Measurements from ENCODE around the gene HECTD1. TPM values are rescaled to one million over a fixed set of nuclear protein-coding genes. Genes with fewer than 3 reads are reported as not detected.

Gene HECTD1
- total RNA-seq, 1 experiment from 2014 or later, result 160 TPM

- Histone ChIP-seq H3K27me3 (ENCODE audit: insufficient read depth, low read length) (no peaks in the 10 kb centered on the region), H3K9me2 (ENCODE audit: insufficient read depth) (no peaks in the 10 kb centered on the region), H3K9ac (ENCODE audit: low read length) (no peak overlapping the region), H3K9me3 (ENCODE audit: control insufficient read depth in 1 of 2, insufficient read depth in 1 of 2, low read depth in 1 of 2, low read length in 2 of 2) (no peaks in the 10 kb centered on the region), H3K27ac (ENCODE audit: low read depth, low read length) (no peak overlapping the region), H2AFZ (ENCODE audit: low read depth, low read length, poor library complexity, severe bottlenecking) (no peak overlapping the region), H3K4me2 (ENCODE audit: low read length) (no peak overlapping the region), H3K36me3 (ENCODE audit: control insufficient read depth in 1 of 2, insufficient read depth in 2 of 2, low read length in 2 of 2) (peaks cover 49 to 57% of the 10 kb centered on the region in 2 experiments), H3K79me2 (ENCODE audit: insufficient read depth, low read length) (peaks cover 9% of the 10 kb centered on the region), H4K20me1 (ENCODE audit: insufficient read depth) (no peaks in the 10 kb centered on the region), H3K4me1 (ENCODE audit: control insufficient read depth in 1 of 2, insufficient read depth in 2 of 2, low read length in 2 of 2) (no peaks in the 10 kb centered on the region), H3K4me3 (replicated peaks in 1 of 2; ENCODE audit: low read depth in 1 of 2, low read length in 2 of 2) (no peak overlapping the region)
- intact Hi-C loops (cut with micrococcal nuclease), result no loop called here
- ChIA-PET RAD21 (ENCODE audit: low non-redundant PET in 1 of 2, low total read pairs in 2 of 2, uncharacterized antibody in 2 of 2, unreplicated experiment in 2 of 2) (no interaction called here), POLR2A (no interaction called here), CTCF (no interaction called here)
- no peak for TF ChIP-seq EGR1 (IDR thresholded peaks at IDR 0.05; ENCODE audit: low read depth)
- TF ChIP-seq RAD21 (IDR thresholded peaks at IDR 0.05; ENCODE audit: low read depth), result no peak
- no peak for TF ChIP-seq TCF7L2 (IDR thresholded peaks at IDR 0.05; ENCODE audit: borderline replicate concordance, extremely low read depth, insufficient read depth, insufficient read length)
- no peak for TF ChIP-seq POLR2AphosphoS5 (IDR thresholded peaks at IDR 0.05; ENCODE audit: low read depth, low read length)
- TF ChIP-seq, protein P1, sequence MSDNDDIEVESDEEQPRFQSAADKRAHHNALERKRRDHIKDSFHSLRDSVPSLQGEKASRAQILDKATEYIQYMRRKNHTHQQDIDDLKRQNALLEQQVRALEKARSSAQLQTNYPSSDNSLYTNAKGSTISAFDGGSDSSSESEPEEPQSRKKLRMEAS (IDR thresholded peaks at IDR 0.05), result no peak
- no peak for TF ChIP-seq ZNF274 (IDR thresholded peaks at IDR 0.05; ENCODE audit: low read depth, low read length)
- no peak for TF ChIP-seq SP1 (IDR thresholded peaks at IDR 0.05; ENCODE audit: low read depth)
- no peak for DNase-seq (ENCODE audit: low read depth, low spot score)
- ATAC-seq, result no peak
- BruUV-seq (replicated peaks), result no TSS peak
Measured at GRCh38 chr14:31125231-31125630, 82.4 kb downstream of the HECTD1 start.

DNA sequence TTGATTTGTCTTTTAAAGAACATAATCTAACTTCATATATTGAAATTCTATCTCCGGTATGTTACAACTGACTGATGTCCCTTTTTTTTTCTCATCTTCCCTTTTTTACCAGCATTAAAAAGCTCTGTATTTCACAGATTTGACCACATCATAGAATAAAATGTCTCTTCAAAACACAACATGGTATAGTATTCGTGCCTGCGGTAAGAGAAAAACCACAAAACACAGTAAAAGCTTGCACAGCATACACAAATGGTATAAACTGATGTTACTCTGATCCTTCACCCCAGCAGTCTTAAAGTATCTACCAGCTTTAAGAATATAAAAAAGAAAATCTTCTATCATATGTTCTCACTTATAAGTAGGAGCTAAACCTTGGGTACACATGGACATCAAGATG is 83.4 kb downstream of the HECTD1 start:
- POLR2A ChIA-PET, result no interaction called here
- ATAC-seq (no peak), DNase-seq (ENCODE audit: low read depth, low spot score) (no peak)
- H3K79me2 ChIP-seq (ENCODE audit: insufficient read depth, low read length), result peaks cover 9% of the 10 kb centered on the region; the same call in 1 of the 2 replicates
- H3K27ac ChIP-seq (ENCODE audit: low read depth, low read length), result no peak overlapping the region
- RAD21 ChIA-PET (ENCODE audit: low non-redundant PET in 1 of 2, low total read pairs in 2 of 2, uncharacterized antibody in 2 of 2, unreplicated experiment in 2 of 2), result no interaction called here
- no peaks in the 10 kb centered on the region for H4K20me1 ChIP-seq (ENCODE audit: insufficient read depth)
- H3K36me3 ChIP-seq (ENCODE audit: control insufficient read depth in 1 of 2, insufficient read depth in 2 of 2, low read length in 2 of 2), result peaks cover 49 to 50% of the 10 kb centered on the region in 2 experiments
- no peaks in the 10 kb centered on the region for H3K9me3 ChIP-seq (ENCODE audit: control insufficient read depth in 1 of 2, insufficient read depth in 1 of 2, low read depth in 1 of 2, low read length in 2 of 2)
- no peak overlapping the region for H2AFZ ChIP-seq (ENCODE audit: low read depth, low read length, poor library complexity, severe bottlenecking)
- H3K4me3 ChIP-seq (replicated peaks in 1 of 2; ENCODE audit: low read depth in 1 of 2, low read length in 2 of 2), result no peak overlapping the region
- no peak overlapping the region for H3K9ac ChIP-seq (ENCODE audit: low read length)
- BruUV-seq (replicated peaks), result no TSS peak
- intact Hi-C loops (cut with micrococcal nuclease), result no loop called here
- no peak overlapping the region for H3K4me2 ChIP-seq (ENCODE audit: low read length)
- no peaks in the 10 kb centered on the region for H3K27me3 ChIP-seq (ENCODE audit: insufficient read depth, low read length)
- CTCF ChIA-PET, result no interaction called here
- no peaks in the 10 kb centered on the region for H3K9me2 ChIP-seq (ENCODE audit: insufficient read depth)
- H3K4me1 ChIP-seq (ENCODE audit: control insufficient read depth in 1 of 2, insufficient read depth in 2 of 2, low read length in 2 of 2), result no peaks in the 10 kb centered on the region
- no peak for TF ChIP-seq TCF7L2 (IDR thresholded peaks at IDR 0.05; ENCODE audit: borderline replicate concordance, extremely low read depth, insufficient read depth, insufficient read length)
- TF ChIP-seq ZNF274 (IDR thresholded peaks at IDR 0.05; ENCODE audit: low read depth, low read length), result no peak
- TF ChIP-seq POLR2A (IDR thresholded peaks at IDR 0.05; ENCODE audit: borderline replicate concordance, extremely low read depth, insufficient read depth, insufficient read length), result no peak
- TF ChIP-seq SRF (IDR thresholded peaks at IDR 0.05; ENCODE audit: low read depth), result no peak
- TF ChIP-seq, protein P1 (IDR thresholded peaks at IDR 0.05), result no peak
- TF ChIP-seq EZH2 (IDR thresholded peaks at IDR 0.05), result no peak
- TF ChIP-seq SIN3A (IDR thresholded peaks at IDR 0.05; ENCODE audit: low read depth), result no peak
- no peak for TF ChIP-seq CBX3 (IDR thresholded peaks at IDR 0.05; ENCODE audit: low read depth)
- TF ChIP-seq ZBTB33 (IDR thresholded peaks at IDR 0.05; ENCODE audit: extremely low read depth, insufficient replicate concordance, low read length), result no peak
- TF ChIP-seq, protein P2, sequence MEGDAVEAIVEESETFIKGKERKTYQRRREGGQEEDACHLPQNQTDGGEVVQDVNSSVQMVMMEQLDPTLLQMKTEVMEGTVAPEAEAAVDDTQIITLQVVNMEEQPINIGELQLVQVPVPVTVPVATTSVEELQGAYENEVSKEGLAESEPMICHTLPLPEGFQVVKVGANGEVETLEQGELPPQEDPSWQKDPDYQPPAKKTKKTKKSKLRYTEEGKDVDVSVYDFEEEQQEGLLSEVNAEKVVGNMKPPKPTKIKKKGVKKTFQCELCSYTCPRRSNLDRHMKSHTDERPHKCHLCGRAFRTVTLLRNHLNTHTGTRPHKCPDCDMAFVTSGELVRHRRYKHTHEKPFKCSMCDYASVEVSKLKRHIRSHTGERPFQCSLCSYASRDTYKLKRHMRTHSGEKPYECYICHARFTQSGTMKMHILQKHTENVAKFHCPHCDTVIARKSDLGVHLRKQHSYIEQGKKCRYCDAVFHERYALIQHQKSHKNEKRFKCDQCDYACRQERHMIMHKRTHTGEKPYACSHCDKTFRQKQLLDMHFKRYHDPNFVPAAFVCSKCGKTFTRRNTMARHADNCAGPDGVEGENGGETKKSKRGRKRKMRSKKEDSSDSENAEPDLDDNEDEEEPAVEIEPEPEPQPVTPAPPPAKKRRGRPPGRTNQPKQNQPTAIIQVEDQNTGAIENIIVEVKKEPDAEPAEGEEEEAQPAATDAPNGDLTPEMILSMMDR (IDR thresholded peaks at IDR 0.05 in 2 of 3, conservative IDR thresholded peaks at IDR 0.05 in 1 of 3; ENCODE audit: borderline replicate concordance in 1 of 3, insufficient read depth in 1 of 3, low read depth in 2 of 3, low read length in 2 of 3), result no peak
- TF ChIP-seq CEBPB (IDR thresholded peaks at IDR 0.05; ENCODE audit: low read depth), result no peak
- TF ChIP-seq EGR1 (IDR thresholded peaks at IDR 0.05; ENCODE audit: low read depth), result no peak
- no peak for TF ChIP-seq FOSL1 (IDR thresholded peaks at IDR 0.05; ENCODE audit: low read depth)
- TF ChIP-seq JUND (IDR thresholded peaks at IDR 0.05), result no peak
- no peak for TF ChIP-seq ELF1 (IDR thresholded peaks at IDR 0.05; ENCODE audit: borderline replicate concordance, low read depth)
- no peak for TF ChIP-seq ZFX (IDR thresholded peaks at IDR 0.05)

Measured in HCT116 (cell line).